ENCODE measurements around the gene ARFIP1.
"Not testable (repeated sequence)": the region's sequence is repeated elsewhere in the genome, so short reads cannot be mapped to it uniquely, and the experiment has no call there.

Gene ARFIP1

GRCh38 chr4:152843481-152844090, 63.8 kb downstream of the ARFIP1 start:
- DNase-seq (ENCODE audit: low spot score) (no peak), FAIRE-seq (no peak)

GRCh38 chr4:152847376-152847775, 67.6 kb downstream of the ARFIP1 start:
- FAIRE-seq (no peak), DNase-seq (ENCODE audit: low spot score) (no peak)

- no peak for FAIRE-seq
- no peak for DNase-seq (ENCODE audit: low spot score)
These were observed 68.8 kb downstream of the ARFIP1 start for GRCh38 chr4:152848508-152848907.

- DNase-seq (ENCODE audit: low spot score) (no peak), FAIRE-seq (no peak)
These were observed 69.6 kb downstream of the ARFIP1 start for GRCh38 chr4:152849350-152849749.

- DNase-seq (ENCODE audit: low spot score) (peak; percentile 30), FAIRE-seq (no peak)
These were observed 70.6 kb downstream of the ARFIP1 start for GRCh38 chr4:152850377-152850776.

- DNase-seq (ENCODE audit: low spot score) = no peak
- FAIRE-seq = no peak
These were observed 71.5 kb downstream of the ARFIP1 start for GRCh38 chr4:152851226-152851625.

- FAIRE-seq (no peak), DNase-seq (ENCODE audit: low spot score) (no peak)
These were observed 73.5 kb downstream of the ARFIP1 start for GRCh38 chr4:152853293-152853692.

- not testable (repeated sequence) for FAIRE-seq; DNase-seq (ENCODE audit: low spot score)
These were observed 74.3 kb downstream of the ARFIP1 start for GRCh38 chr4:152854016-152854415.

- no peak for DNase-seq (ENCODE audit: low spot score)
- no peak for FAIRE-seq
These were observed 77.2 kb downstream of the ARFIP1 start for GRCh38 chr4:152856960-152857359.

- no peak for FAIRE-seq
- no peak for DNase-seq (ENCODE audit: low spot score)
These were observed 79.2 kb downstream of the ARFIP1 start for GRCh38 chr4:152858934-152859333.

- no peak for FAIRE-seq
- no peak for DNase-seq (ENCODE audit: low spot score)
These were observed 80.3 kb downstream of the ARFIP1 start for GRCh38 chr4:152860046-152860445.

GRCh38 chr4:152862608-152863007, 82.9 kb downstream of the ARFIP1 start:
- FAIRE-seq (no peak), DNase-seq (ENCODE audit: low spot score) (no peak)

GRCh38 chr4:152864361-152864760, 84.6 kb downstream of the ARFIP1 start:
- FAIRE-seq (no peak), DNase-seq (ENCODE audit: low spot score) (no peak)

- not testable (repeated sequence) for DNase-seq (ENCODE audit: low spot score); FAIRE-seq
These were observed 86.8 kb downstream of the ARFIP1 start for GRCh38 chr4:152866432-152866993.

GRCh38 chr4:152870606-152871005, 90.9 kb downstream of the ARFIP1 start:
- no peak for FAIRE-seq
- no peak for DNase-seq (ENCODE audit: low spot score)

GRCh38 chr4:152875261-152875660, 95.5 kb downstream of the ARFIP1 start:
- DNase-seq (ENCODE audit: low spot score) (no peak), FAIRE-seq (no peak)

GRCh38 chr4:152877868-152878267, 98.1 kb downstream of the ARFIP1 start:
- FAIRE-seq = no peak
- DNase-seq (ENCODE audit: low spot score) = no peak

- DNase-seq (ENCODE audit: low spot score) = no peak
- FAIRE-seq = no peak
These were observed 100.5 kb downstream of the ARFIP1 start for GRCh38 chr4:152880263-152880662.

- no peak for FAIRE-seq
- no peak for DNase-seq (ENCODE audit: low spot score)
These were observed 102.2 kb downstream of the ARFIP1 start for GRCh38 chr4:152881974-152882373.

GRCh38 chr4:152885185-152885584, 105.4 kb downstream of the ARFIP1 start:
- no peak for DNase-seq (ENCODE audit: low spot score)
- no peak for FAIRE-seq

- DNase-seq (ENCODE audit: low spot score) = no peak
- FAIRE-seq = no peak
These were observed 106.4 kb downstream of the ARFIP1 start for GRCh38 chr4:152886201-152886600.

GRCh38 chr4:152887981-152888380, 108.2 kb downstream of the ARFIP1 start:
- FAIRE-seq (no peak), DNase-seq (ENCODE audit: low spot score) (no peak)

GRCh38 chr4:152892974-152893373, 113.2 kb downstream of the ARFIP1 start:
- FAIRE-seq (no peak), DNase-seq (ENCODE audit: low spot score) (no peak)

Data from urothelium cell line (cell line).